IPS DF 6.9 (cell line): ENCODE results near the gene RNASE8.
A peak's percentile ranks its signal among the peaks of the same experiment; 100 is the strongest.
"Not testable (repeated sequence)": the region's sequence is repeated elsewhere in the genome, so short reads cannot be mapped to it uniquely, and the experiment has no call there.

Experiments
- DNase-seq: peaks from one replicate; pipeline ENCODE4 v3.0.0-alpha.2; 2013; ENCODE audit warnings: low read depth, low spot score
- H3K27ac ChIP-seq: one replicate; pipeline ENCODE4 v1.5.1; 2013; ENCODE audit warnings: low read length, control low read depth
- H3K27me3 ChIP-seq: 2 replicates; pipeline ENCODE4 v1.6.1; 2013; ENCODE audit warnings: mild to moderate bottlenecking, low read length; ENCODE audit not compliant: control insufficient read depth, insufficient read depth
- H3K36me3 ChIP-seq: 2 replicates; pipeline ENCODE4 v1.6.1; 2013; ENCODE audit warnings: low read length; ENCODE audit not compliant: control insufficient read depth, insufficient read depth
- H3K4me1 ChIP-seq: 2 replicates; pipeline ENCODE4 v1.6.1; 2013; ENCODE audit warnings: low read length; ENCODE audit not compliant: control insufficient read depth, insufficient read depth
- H3K4me3 ChIP-seq: 2 replicates; pipeline ENCODE4 v1.5.1; 2013; ENCODE audit warnings: mild to moderate bottlenecking, low read length
- H3K9me3 ChIP-seq: 2 replicates; pipeline ENCODE4 v1.6.1; 2013; ENCODE audit warnings: low read length, inconsistent platforms; ENCODE audit not compliant: control insufficient read depth, insufficient read depth
- WGBS: extraction: QIAGEN DNeasy Blood & Tissue Kit; methylation state at CpG from one replicate; pipeline ENCODE4 v1.1.7; 2013; ENCODE audit warnings: mixed read lengths, missing lambda C conversion rate; ENCODE audit not compliant: insufficient read length, insufficient coverage; 5-methylcytosine and 5-hydroxymethylcytosine counted together

The RNASE8 gene

GRCh38 chr14:21057803-21058675 is at the start of gene RNASE8:
Gene RNASE8, plus strand, starts transcription at chr14:21057822. Its CDS starts 71 bp downstream, at chr14:21057893.
- Histone ChIP-seq H3K4me1 (0 out of 2 replicates have a peak, but pooled peaks cover 1% of the 10 kb centered on the region), H3K4me3 (no peak within 1 kb of the TSS), H3K27me3 (no peaks in the 10 kb centered on the region), H3K27ac (no peak within 1 kb of the TSS), H3K36me3 (no peaks in the 10 kb centered on the region), H3K9me3 (no peaks in the 10 kb centered on the region)
- no CpG with 5 or more reads among the region's 8 CpGs for WGBS
- no peak for DNase-seq

- not testable (repeated sequence) for H3K4me3 ChIP-seq, DNase-seq, H3K27me3 ChIP-seq, H3K4me1 ChIP-seq, H3K36me3 ChIP-seq, H3K27ac ChIP-seq, H3K9me3 ChIP-seq
- no CpG with 5 or more reads among the region's 3 CpGs for WGBS
Observed at GRCh38 chr14:21009721-21010120, 47.9 kb upstream of the RNASE8 start.

GRCh38 chr14:21011136-21011535 is 46.5 kb upstream of the RNASE8 start:
- Histone ChIP-seq H3K27ac (no peak overlapping the region), H3K36me3 (no peaks in the 10 kb centered on the region), H3K4me3 (no peak overlapping the region), H3K9me3 (no peaks in the 10 kb centered on the region), H3K27me3 (no peaks in the 10 kb centered on the region), H3K4me1 (no peaks in the 10 kb centered on the region; the same call in 1 of the 2 replicates)
- no CpG with 5 or more reads among the region's 1 CpG for WGBS
- DNase-seq = no peak

- Histone ChIP-seq H3K4me3 (no peak overlapping the region), H3K27ac (no peak overlapping the region), H3K36me3 (no peaks in the 10 kb centered on the region), H3K4me1 (no peaks in the 10 kb centered on the region; the same call in 1 of the 2 replicates), H3K27me3 (no peaks in the 10 kb centered on the region), H3K9me3 (no peaks in the 10 kb centered on the region)
- WGBS = no CpG with 5 or more reads among the region's 4 CpGs
- DNase-seq = peak; percentile 93
Observed at GRCh38 chr14:21014761-21015190, 42.8 kb upstream of the RNASE8 start.

- Histone ChIP-seq H3K4me1 (no peaks in the 10 kb centered on the region; the same call in 1 of the 2 replicates), H3K27ac (no peak overlapping the region), H3K27me3 (no peaks in the 10 kb centered on the region), H3K4me3 (no peak overlapping the region), H3K9me3 (no peaks in the 10 kb centered on the region), H3K36me3 (no peaks in the 10 kb centered on the region)
- no peak for DNase-seq
- WGBS = no CpG with 5 or more reads among the region's 6 CpGs
Observed at GRCh38 chr14:21015312-21015711, 42.3 kb upstream of the RNASE8 start.

GRCh38 chr14:21016413-21017190 is 41.0 kb upstream of the RNASE8 start:
- DNase-seq = no peak
- WGBS = no CpG with 5 or more reads among the region's 9 CpGs
- Histone ChIP-seq H3K9me3 (no peaks in the 10 kb centered on the region), H3K4me3 (no peak overlapping the region), H3K27ac (no peak overlapping the region), H3K36me3 (no peaks in the 10 kb centered on the region), H3K4me1 (no peaks in the 10 kb centered on the region; the same call in 1 of the 2 replicates), H3K27me3 (no peaks in the 10 kb centered on the region)

- WGBS = no CpG with 5 or more reads among the region's 28 CpGs
- Histone ChIP-seq H3K9me3 (no peaks in the 10 kb centered on the region), H3K27me3 (no peaks in the 10 kb centered on the region), H3K4me3 (no peak overlapping the region), H3K36me3 (no peaks in the 10 kb centered on the region), H3K27ac (no peak overlapping the region), H3K4me1 (no peaks in the 10 kb centered on the region; the same call in 1 of the 2 replicates)
- DNase-seq = no peak
Observed at GRCh38 chr14:21017528-21018245, 39.9 kb upstream of the RNASE8 start.

- no CpG with 5 or more reads among the region's 7 CpGs for WGBS
- H3K4me1 ChIP-seq = no peaks in the 10 kb centered on the region; the same call in 1 of the 2 replicates
- no peak overlapping the region for H3K4me3 ChIP-seq
- H3K36me3 ChIP-seq = no peaks in the 10 kb centered on the region
- no peak for DNase-seq
- no peaks in the 10 kb centered on the region for H3K27me3 ChIP-seq
- H3K9me3 ChIP-seq = no peaks in the 10 kb centered on the region
- no peak overlapping the region for H3K27ac ChIP-seq
Observed at GRCh38 chr14:21018286-21018685, 39.3 kb upstream of the RNASE8 start.

GRCh38 chr14:21018781-21019180 is 38.8 kb upstream of the RNASE8 start:
- H3K4me3 ChIP-seq = no peak overlapping the region

GRCh38 chr14:21019366-21019765 is 38.3 kb upstream of the RNASE8 start:
- no peak overlapping the region for H3K27ac ChIP-seq
- H3K9me3 ChIP-seq = no peaks in the 10 kb centered on the region
- H3K4me3 ChIP-seq = no peak overlapping the region
- no peaks in the 10 kb centered on the region; the same call in 1 of the 2 replicates for H3K4me1 ChIP-seq
- no peaks in the 10 kb centered on the region; the same call in 1 of the 2 replicates for H3K27me3 ChIP-seq
- H3K36me3 ChIP-seq = no peaks in the 10 kb centered on the region
- no CpG with 5 or more reads among the region's 1 CpG for WGBS
- DNase-seq = no peak

More at GRCh38 chr14:21018781-21019180, 38.8 kb upstream of the RNASE8 start:
- Histone ChIP-seq H3K9me3 (no peaks in the 10 kb centered on the region), H3K4me1 (no peaks in the 10 kb centered on the region; the same call in 1 of the 2 replicates), H3K36me3 (no peaks in the 10 kb centered on the region), H3K27me3 (no peaks in the 10 kb centered on the region), H3K27ac (no peak overlapping the region)
- DNase-seq = no peak
- no CpG with 5 or more reads among the region's 3 CpGs for whole genome bisulfite sequencing
